GM19351 (cell line): ENCODE data around the gene GID4.

Experiments
- ATAC-seq: cut with Tn5 transposase; IDR thresholded peaks from one replicate; pipeline ENCODE4 v1.9.1; 2021; ENCODE audit warnings: mild to moderate bottlenecking, moderate library complexity; ENCODE audit not compliant: unreplicated experiment

GID4 gene

DNA sequence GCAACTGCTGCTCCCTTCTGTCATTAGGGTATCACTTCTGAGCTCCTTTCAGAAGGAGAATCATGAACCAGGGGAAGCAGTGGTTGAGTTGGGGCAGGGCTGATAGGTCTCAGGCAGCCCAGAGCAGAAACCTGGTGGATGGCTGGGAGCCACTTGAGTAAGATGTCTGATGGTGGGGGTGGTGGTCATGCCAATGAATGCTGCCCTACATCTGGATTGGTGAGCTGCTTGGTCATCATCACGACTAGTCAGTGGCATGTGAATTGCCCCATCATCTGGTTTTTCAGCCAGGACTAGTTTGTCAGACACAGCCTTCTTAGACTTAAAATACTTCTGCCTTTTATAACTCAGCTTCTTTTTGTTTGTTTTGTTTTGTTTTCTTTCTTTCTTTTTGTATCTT lies 2.6 kb downstream of the GID4 start:
- ATAC-seq = no peak

- ATAC-seq = no peak
These were observed 3.8 kb downstream of the GID4 start for GRCh38 chr17:18042983-18043382.

DNA sequence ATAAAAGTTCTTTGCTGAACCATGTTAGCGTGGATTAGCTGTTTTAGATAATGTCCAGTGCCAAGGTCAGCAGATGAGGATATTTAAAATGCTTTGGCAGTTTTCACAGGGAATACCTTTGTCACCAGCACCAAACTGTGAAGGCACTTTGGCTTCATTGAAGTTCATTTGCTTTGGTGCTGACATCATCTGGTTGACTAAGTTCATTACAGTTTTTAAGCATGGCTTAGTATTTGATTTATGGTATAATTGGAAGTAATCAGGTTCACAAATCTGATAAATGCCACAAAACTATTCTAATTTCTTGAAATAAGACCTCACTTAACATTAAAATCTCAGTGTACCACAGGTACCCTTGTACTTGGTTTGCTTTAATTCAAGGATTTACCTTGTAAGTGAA lies 4.3 kb downstream of the GID4 start:
- no peak for ATAC-seq

- no peak for ATAC-seq
These were observed 5.4 kb downstream of the GID4 start for GRCh38 chr17:18044609-18045008.

DNA sequence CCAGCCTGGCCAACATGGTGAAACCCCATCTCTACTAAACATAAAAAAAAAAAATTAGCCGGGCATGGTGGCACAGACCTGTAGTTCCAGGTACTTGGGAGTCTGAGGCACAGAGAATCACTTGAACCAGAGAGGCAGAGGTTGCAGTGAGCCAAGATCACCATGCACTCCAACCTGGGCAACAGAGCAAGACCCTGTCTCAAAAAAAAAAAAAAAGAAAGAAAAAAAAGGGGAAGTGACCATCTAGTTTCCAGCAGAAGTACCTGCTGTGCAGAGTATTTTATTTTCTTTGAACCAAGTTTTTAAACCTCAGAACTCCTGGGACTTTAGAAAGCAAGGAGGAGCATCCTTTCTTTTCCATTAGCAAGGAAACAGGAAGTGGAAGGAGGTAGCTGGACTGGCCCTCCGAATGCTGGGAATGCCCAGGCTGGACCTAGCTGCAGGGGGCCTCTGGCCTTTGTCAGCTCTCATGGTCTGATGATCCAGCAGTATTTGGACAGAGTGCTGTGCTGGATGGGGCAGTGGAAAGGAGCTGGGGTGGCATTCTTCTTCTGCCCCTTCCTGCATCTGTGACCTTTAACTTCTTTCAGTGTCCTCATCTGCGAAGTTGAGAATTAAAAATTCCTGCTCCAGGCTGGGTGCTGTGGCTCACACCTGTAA lies 6.6 kb downstream of the GID4 start:
- ATAC-seq = no peak

- ATAC-seq = no peak
These were observed 16.4 kb downstream of the GID4 start for GRCh38 chr17:18055597-18055996.

GRCh38 chr17:18056214-18056613 lies 17.0 kb downstream of the GID4 start:
- ATAC-seq = no peak

DNA sequence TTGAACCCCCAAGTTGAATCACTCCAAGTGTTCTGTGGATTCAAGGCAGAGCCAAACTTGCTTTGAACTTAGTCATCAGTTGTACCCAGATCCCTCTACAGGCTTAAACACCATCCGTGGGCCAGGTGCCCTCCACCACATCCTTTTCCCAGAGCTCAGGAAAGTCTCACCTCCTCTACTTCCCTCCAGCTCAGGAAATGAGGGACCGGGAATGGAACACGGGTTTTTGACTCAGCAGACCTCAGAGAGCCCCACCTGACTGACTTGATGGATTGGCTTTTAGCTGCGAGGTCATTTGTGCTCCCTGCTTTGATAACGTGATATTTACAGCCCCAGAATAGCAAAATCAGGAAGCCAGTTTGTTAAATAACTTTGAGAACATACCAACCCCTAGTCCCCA lies 20.1 kb downstream of the GID4 start:
- ATAC-seq = no peak

GRCh38 chr17:18064053-18064452 lies 24.8 kb downstream of the GID4 start:
- ATAC-seq = no peak

DNA sequence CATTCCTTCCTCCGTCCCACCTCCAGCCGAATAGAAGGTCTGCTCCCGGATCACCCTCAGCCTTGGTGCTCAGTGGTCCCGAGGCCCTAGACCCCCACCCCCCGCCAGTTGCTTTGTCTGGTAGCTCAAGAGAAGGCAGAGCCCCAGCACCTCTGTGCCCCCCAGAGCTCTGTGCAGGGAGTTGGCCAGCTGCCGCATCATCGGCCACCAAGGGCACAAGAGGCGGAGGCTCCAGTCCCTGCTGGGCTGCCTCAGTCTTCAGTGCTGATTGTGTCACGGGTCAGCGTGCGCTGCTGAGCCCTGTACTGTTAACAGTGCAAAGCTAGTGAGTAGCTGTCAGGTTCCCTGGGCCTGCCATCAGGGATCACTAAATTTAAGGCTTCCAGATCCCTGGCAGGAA lies 26.3 kb downstream of the GID4 start:
- ATAC-seq = no peak

DNA sequence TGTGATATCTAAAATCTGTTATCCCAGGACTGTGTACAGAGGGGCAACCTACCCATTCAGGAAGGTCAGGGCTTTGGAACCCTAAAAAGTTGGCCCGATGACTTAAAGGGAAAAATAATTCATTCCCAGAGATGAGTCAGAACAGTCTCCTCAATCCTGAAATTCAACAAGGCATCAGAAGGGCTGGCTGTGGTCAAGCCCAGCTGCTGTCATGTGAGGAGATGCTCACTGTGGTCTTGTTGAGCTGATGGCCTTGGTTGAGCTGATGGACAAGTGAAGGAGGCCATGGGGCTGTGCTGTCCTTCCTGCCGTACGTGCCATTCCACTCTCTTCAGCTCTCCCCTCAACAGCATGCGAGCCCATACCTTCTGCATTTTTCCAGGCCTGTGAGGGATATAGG lies 27.7 kb downstream of the GID4 start:
- ATAC-seq = no peak

DNA sequence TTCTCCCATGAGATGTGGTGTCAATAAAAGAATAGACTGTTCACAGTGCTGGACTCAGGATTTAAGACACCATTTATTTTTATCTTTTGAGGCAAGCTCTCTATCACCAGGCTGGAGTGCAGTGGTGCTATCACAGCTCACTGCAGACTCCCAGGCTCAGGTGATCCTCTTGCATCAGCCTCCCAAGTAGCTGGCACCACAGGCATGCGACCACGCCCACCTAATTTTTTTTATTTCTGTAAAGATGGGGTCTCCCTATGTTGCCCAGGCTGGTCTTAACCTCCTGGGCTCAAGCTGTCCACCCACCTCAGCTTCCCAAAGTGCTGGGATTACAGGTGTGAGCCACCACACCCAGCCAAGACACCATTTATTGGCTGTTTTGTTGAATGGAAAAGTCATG lies 29.9 kb downstream of the GID4 start:
- ATAC-seq = no peak

DNA sequence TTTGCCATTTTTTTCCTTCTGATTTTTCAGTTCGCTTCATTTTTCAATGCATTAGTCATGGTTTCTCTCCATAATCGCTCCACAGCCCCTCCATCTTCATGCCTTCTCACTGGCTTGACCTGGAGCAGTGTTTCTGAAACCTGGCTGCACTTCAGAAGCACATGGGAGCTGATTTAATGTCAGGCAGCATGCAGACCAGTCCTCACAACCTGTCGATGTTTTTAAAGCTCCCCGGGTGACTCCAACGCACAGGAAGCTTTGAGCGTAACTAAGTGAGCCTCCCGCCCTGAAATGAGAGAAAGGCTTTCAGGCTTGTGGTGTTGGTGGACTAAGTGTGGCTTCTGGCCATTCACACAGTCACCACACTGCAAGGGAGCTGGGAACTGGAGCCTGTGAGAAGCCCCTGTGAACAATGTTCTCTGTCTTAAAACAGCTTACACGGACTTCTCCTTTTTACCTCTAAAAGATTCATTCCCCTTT lies 31.7 kb downstream of the GID4 start:
- ATAC-seq = no peak

DNA sequence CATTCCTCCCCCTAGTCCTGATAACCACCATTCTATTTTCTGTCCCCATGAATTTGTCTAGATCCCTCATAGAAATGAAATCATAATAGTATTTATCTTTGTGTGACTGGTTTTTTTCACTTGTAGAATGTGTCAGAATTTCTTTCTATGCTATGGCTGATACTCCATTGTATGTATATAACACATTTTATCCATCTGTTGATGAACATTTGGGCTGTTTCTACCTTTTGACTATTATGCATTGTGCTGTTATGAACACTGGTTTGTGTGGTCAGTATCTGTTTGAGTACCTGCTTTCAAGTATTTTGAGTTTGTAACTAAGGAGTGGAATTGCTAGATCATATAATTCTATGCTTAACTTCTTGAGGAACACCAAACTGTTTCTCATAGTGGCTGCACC lies 32.5 kb downstream of the GID4 start:
- ATAC-seq = no peak

- ATAC-seq = no peak
These were observed 35.5 kb downstream of the GID4 start for GRCh38 chr17:18074566-18075272.

GRCh38 chr17:18076936-18077335 lies 37.7 kb downstream of the GID4 start:
- ATAC-seq = no peak

- ATAC-seq = no peak
These were observed 40.3 kb downstream of the GID4 start for GRCh38 chr17:18079543-18079942.

- no peak for ATAC-seq
These were observed 45.0 kb downstream of the GID4 start for GRCh38 chr17:18084256-18084655.

DNA sequence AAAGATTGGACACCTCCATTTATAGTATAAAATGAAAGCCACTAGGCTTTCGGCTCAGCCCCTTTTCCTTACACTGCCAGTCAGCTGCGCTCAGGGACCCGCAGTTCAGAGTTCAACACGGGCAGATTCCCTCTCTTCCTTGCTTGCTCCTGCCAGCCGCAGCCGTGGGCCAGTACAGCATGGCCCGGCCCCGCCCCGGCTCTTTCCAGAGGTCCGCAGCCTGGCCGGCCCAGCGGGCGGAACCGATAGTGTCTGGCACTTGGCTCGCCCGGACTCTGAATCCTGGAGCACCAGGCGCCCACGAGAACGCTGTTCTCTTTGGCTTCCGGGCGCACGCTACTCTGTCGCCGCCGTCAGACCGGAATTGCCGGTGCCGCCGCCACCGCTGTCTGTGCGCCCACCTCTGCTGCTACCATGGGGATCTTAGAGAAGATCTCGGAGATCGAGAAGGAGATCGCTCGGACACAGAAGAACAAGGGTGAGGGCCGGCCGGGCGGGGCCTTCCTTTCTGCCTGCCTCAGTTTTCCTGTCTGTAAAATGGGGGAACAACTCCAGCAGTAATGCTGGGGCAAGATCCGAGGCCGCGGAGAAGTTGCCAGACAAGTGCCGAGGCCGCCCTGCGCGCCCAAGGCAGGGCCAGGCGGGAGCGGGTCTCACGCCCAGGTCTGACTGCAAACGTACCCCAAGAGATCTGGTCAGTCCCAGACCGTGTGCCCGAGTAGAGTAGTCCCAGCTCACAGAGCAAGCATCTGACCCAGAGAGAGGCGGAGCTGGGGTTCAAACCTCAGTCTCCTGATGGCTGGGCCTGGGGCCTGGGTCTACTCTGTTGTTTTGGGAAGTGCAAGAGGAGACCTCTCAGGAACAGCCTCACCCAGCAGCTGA lies 48.6 kb downstream of the GID4 start, which contains the start of gene DRG2:
DRG2 (plus strand) TSS at position 339 of the 882 bp plus-strand sequence; CDS start at position 415, 76 bp downstream.
- peak; percentile 78 for ATAC-seq

- ATAC-seq = no peak
These were observed 50.4 kb downstream of the GID4 start for GRCh38 chr17:18089613-18090012.

DNA sequence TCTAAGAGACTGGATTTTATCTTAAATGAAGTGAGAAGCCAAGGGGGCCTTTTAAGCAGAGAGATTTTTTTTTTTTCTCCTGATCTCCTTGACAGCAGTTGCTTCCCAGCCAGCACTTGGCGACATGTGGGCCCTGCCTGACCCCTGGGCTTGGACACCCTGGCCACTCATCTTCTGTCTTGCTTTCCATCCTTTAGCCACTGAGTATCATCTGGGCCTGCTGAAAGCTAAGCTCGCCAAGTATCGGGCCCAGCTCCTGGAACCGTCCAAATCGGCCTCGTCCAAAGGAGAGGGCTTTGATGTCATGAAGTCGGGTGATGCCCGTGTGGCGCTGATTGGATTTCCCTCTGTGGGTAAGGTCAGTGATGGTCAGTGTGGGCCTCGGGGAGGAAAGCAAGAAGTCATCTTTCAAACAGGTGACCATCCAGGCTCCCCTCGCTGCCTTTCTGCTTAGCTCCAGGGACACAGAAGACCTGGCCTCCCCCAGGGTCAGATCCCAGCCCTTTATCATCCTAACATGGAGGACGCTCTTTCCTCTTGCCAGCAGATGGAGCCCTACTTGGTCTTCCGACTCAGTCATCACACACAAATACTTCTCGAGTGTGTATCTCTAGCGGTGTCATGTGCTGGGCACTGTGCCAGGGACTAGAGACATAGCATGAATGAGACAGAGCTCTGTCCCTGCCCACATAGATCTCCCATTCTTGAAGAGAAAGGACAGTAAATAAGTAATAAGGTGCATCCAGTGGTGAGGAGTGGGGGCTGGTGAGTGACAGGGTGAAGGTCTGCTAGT lies 54.6 kb downstream of the GID4 start:
- ATAC-seq = no peak
